C4-2B (cell line): Measurements from ENCODE around the gene OR2A12.

Experiments
- ZFX ChIP-seq: fragments of 450-650 bp; IDR thresholded peaks from 2 replicates; pipeline ENCODE4 v1.6.1; 2017
- TF ChIP-seq, protein P1 (sequence below): fragments of 450-650 bp; conservative IDR thresholded peaks from 2 replicates; pipeline ENCODE4 v1.5.1; 2017; ENCODE audit warnings: mild to moderate bottlenecking

DNA sequence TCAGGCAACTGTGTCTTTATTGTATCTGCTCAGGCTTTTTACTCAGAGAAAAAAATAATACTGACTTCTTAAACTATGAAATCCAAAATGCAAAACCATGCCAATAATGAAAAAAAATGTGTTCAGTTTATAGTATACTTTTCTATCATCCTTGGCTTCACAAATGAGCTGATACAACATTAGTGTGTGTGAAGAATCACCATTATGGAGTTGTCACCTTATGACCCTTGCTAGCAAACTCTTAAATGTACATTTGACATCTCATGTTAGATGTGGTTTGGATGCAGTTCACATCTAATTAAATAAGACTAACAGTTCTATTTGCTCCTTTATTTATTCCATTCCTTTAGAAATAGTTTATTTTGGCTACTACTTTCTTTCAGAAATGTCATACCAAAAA lies 19.1 kb downstream of the OR2A12 start:
- TF ChIP-seq, protein P1, sequence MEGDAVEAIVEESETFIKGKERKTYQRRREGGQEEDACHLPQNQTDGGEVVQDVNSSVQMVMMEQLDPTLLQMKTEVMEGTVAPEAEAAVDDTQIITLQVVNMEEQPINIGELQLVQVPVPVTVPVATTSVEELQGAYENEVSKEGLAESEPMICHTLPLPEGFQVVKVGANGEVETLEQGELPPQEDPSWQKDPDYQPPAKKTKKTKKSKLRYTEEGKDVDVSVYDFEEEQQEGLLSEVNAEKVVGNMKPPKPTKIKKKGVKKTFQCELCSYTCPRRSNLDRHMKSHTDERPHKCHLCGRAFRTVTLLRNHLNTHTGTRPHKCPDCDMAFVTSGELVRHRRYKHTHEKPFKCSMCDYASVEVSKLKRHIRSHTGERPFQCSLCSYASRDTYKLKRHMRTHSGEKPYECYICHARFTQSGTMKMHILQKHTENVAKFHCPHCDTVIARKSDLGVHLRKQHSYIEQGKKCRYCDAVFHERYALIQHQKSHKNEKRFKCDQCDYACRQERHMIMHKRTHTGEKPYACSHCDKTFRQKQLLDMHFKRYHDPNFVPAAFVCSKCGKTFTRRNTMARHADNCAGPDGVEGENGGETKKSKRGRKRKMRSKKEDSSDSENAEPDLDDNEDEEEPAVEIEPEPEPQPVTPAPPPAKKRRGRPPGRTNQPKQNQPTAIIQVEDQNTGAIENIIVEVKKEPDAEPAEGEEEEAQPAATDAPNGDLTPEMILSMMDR: no peak
- no peak for TF ChIP-seq ZFX
